ENCODE results near the gene SLC35E4. TPM values are rescaled to one million over a fixed set of nuclear protein-coding genes. Genes with fewer than 3 reads are reported as not detected.
"Not testable (repeated sequence)": the region's sequence is repeated elsewhere in the genome, so short reads cannot be mapped to it uniquely, and the experiment has no call there.

SLC35E4 gene
- total RNA-seq, 1 experiment from 2014 or later, result 12.5 TPM

GRCh38 chr22:30674482-30674881 lies 38.9 kb downstream of the SLC35E4 start:
- DNase-seq (ENCODE audit: low read depth), result no peak
- in situ Hi-C loops (cut with HindIII; ENCODE audit: low pct_unique_long_range_greater_than_20kb, low sequenced_read_pairs), result no loop called here

- in situ Hi-C loops (cut with HindIII; ENCODE audit: low pct_unique_long_range_greater_than_20kb, low sequenced_read_pairs), result no loop called here
- DNase-seq (ENCODE audit: low read depth), result no peak
Measured at GRCh38 chr22:30675436-30675835, 39.9 kb downstream of the SLC35E4 start.

DNA sequence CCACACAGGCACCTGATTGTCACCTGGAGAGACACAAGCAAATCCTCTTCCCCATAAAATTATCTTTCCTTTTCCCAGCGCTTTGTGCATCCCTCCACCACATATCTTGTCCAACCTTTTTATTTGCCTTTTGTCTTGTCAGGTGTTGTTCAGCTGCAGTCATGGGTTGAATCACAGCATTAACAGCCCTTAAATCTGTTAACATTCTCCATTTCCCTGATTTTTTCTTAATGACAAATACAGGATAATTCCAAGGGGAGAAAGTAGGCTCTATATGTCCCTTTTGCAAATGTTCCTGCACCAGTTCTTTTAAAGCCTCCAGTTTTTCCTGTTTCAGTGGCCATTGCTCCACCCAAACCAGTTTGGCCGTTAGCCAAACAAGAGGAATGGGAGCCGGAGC lies 41.0 kb downstream of the SLC35E4 start:
- DNase-seq (ENCODE audit: low read depth); in situ Hi-C loops (cut with HindIII; ENCODE audit: low pct_unique_long_range_greater_than_20kb, low sequenced_read_pairs): not testable (repeated sequence)

GRCh38 chr22:30679895-30680690 lies 44.5 kb downstream of the SLC35E4 start:
- in situ Hi-C loops (cut with HindIII; ENCODE audit: low pct_unique_long_range_greater_than_20kb, low sequenced_read_pairs); DNase-seq (ENCODE audit: low read depth): not testable (repeated sequence)

DNA sequence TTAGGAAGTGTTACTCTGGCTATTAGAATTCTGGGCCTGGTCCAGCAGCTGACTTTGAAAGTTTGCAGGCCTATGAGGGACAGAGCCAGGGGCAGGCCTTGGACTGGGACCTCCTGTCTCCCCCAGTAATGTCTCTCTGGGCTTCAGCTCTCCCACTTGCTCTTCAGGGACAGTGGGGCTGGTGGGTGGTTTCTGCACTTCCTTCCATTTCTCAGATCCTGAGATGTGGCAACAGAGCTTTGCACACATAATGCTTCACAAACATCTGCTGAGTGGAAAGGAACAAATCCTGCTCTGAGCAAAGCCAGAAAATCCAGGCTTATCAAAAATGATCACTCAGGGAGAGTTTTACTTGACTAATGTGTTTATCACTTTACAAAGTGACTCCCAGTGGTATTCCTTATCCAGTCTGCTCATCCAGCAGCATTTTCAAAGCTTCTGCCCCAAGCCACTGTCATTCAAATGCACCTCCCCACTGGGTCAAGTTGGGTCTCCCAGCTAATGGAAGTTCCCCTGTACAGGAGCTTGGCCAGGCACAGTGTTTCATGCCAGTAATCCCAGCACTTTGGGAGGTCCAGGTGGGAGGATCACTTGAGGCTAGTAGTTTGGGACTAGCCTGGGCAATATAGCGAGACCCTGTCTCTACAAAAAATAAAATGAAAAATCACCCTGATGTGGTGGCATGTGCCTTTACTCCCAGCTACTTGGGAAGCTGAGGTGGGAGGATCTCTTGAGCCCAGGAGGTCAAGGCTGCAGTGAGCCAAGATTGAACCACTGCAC lies 45.6 kb downstream of the SLC35E4 start:
- in situ Hi-C loops (cut with HindIII; ENCODE audit: low pct_unique_long_range_greater_than_20kb, low sequenced_read_pairs), result no loop called here

DNA sequence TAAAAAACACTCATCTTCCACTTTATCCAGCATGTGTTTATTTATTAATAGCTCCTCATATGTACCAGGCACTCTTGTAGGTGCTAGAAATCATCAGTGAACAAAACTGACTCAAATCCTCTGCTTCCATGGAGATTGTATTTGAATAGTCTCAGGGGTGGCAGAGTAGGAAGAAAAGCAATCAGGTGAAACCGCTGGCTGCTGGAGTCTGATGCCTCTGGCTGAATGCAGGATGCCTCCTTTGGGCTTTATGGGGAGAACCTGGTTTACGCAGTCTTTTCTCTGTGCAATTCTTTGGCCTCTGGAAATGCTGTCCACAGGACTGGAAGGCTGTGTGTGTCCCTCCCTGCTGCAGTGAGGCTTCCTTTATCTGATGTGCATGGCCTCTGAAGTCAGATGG lies 46.2 kb downstream of the SLC35E4 start:
- no peak for DNase-seq (ENCODE audit: low read depth)
- in situ Hi-C loops (cut with HindIII; ENCODE audit: low pct_unique_long_range_greater_than_20kb, low sequenced_read_pairs), result no loop called here

More for the DNA sequence above, 45.6 kb downstream of the SLC35E4 start:
- DNase-seq (ENCODE audit: low read depth), result no peak

- no peak for DNase-seq (ENCODE audit: low read depth)
- in situ Hi-C loops (cut with HindIII; ENCODE audit: low pct_unique_long_range_greater_than_20kb, low sequenced_read_pairs), result no loop called here
Measured at GRCh38 chr22:30685178-30685577, 49.6 kb downstream of the SLC35E4 start.

- DNase-seq (ENCODE audit: low read depth), result no peak
- in situ Hi-C loops (cut with HindIII; ENCODE audit: low pct_unique_long_range_greater_than_20kb, low sequenced_read_pairs), result no loop called here
Measured at GRCh38 chr22:30687358-30687757, 51.8 kb downstream of the SLC35E4 start.

DNA sequence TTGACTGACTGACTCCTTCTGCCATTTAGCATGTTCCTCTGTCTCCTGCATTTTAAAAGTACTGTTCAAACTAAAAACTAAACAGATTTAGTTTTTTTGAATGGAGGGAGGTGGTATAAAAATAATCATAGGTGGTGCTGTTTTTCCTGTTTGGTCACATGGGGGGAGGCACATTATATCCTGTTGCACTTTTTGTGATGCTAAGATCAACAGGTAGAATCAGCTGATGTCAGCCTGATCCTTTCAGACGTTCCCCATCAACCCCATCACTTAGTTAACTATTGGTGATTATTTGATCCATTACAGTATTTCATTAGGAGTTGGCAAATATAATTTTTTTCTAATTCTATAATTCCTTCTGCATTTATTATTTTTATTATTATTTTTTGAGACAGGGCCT lies 54.0 kb downstream of the SLC35E4 start:
- in situ Hi-C loops (cut with HindIII; ENCODE audit: low pct_unique_long_range_greater_than_20kb, low sequenced_read_pairs), result no loop called here
- no peak for DNase-seq (ENCODE audit: low read depth)

DNA sequence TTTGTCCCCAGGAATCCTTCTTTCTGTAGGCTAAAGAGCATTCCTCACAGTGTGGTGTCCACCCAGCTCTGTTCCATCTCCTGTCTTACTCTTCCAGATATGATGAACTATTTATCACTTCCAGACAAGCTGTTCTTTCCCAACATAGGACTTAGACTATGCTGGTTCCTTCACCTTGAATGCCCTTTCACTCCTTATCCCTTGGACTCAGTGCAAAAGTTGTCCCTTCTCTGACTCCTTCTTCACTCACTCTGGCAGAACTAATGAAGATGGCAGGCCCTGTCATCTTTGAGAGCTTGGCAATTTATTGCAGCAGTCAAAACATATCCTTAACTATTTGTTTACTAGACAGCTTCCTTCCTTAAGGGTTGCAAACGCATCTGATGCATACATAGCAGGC lies 55.6 kb downstream of the SLC35E4 start:
- in situ Hi-C loops (cut with HindIII; ENCODE audit: low pct_unique_long_range_greater_than_20kb, low sequenced_read_pairs), result no loop called here
- no peak for DNase-seq (ENCODE audit: low read depth)

DNA sequence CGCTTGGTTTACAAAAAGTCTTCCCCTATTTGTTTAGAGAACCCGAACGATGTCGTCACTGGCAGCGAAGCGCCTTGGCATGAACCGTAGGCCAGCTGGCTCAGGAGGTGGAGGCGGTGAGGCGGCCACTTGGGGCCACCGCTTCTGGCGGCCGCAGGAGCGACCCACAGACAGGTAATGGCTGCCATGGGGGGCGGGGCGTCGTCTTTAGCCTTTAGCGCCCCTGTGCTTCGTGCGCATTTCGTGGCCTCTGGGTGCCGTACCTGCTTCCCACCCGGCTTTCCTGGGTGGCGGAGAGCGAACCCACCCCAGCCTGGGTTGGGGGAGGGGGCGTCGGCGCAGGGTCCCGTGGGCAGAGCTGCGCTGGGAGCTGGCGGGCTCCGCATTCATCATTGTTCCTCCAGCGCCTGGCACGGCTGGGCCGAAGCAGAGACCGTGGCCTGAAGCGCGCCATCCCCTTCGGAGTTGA lies 58.6 kb downstream of the SLC35E4 start:
- in situ Hi-C loops (cut with HindIII; ENCODE audit: low pct_unique_long_range_greater_than_20kb, low sequenced_read_pairs), result no loop called here
- peak; percentile 76 for DNase-seq (ENCODE audit: low read depth)

GRCh38 chr22:30694640-30695350 lies 59.2 kb downstream of the SLC35E4 start, which contains the start of gene OSBP2:
Gene OSBP2, plus strand, starts transcription at chr22:30694874. Its CDS starts 36 bp downstream, at chr22:30694910.
- peak; percentile 23 for DNase-seq (ENCODE audit: low read depth)
- in situ Hi-C loops (cut with HindIII; ENCODE audit: low pct_unique_long_range_greater_than_20kb, low sequenced_read_pairs), result no loop called here

- no peak for DNase-seq (ENCODE audit: low read depth)
- in situ Hi-C loops (cut with HindIII; ENCODE audit: low pct_unique_long_range_greater_than_20kb, low sequenced_read_pairs), result no loop called here
Measured at GRCh38 chr22:30695351-30695851, 59.8 kb downstream of the SLC35E4 start.

GRCh38 chr22:30695871-30696655 lies 60.5 kb downstream of the SLC35E4 start:
- no peak for DNase-seq (ENCODE audit: low read depth)
- in situ Hi-C loops (cut with HindIII; ENCODE audit: low pct_unique_long_range_greater_than_20kb, low sequenced_read_pairs), result no loop called here
